ENCODE data around the gene FANK1.

The FANK1 gene

GRCh38 chr10:126015413-126015812 is 119.0 kb downstream of the FANK1 start:
- no peak for TF ChIP-seq CTCF (IDR thresholded peaks at IDR 0.05; ENCODE audit: insufficient read depth, missing control alignments)
- DNase-seq (ENCODE audit: insufficient read length, low spot score) (no peak), FAIRE-seq (no peak)

- no peak for TF ChIP-seq CTCF (IDR thresholded peaks at IDR 0.05; ENCODE audit: insufficient read depth, missing control alignments)
- DNase-seq (ENCODE audit: insufficient read length, low spot score) (no peak), FAIRE-seq (no peak)
These were observed 119.9 kb downstream of the FANK1 start for GRCh38 chr10:126016156-126016805.

GRCh38 chr10:126016882-126017281 is 120.5 kb downstream of the FANK1 start:
- FAIRE-seq (no peak), DNase-seq (ENCODE audit: insufficient read length, low spot score) (no peak)
- TF ChIP-seq CTCF (IDR thresholded peaks at IDR 0.05; ENCODE audit: insufficient read depth, missing control alignments), result no peak

- no peak for FAIRE-seq
- TF ChIP-seq CTCF (IDR thresholded peaks at IDR 0.05; ENCODE audit: insufficient read depth, missing control alignments), result no peak
- DNase-seq (ENCODE audit: insufficient read length, low spot score), result no peak
These were observed 121.7 kb downstream of the FANK1 start for GRCh38 chr10:126017961-126018560.

GRCh38 chr10:126021833-126022500 is 125.6 kb downstream of the FANK1 start:
- DNase-seq (ENCODE audit: insufficient read length, low spot score) (no peak), FAIRE-seq (no peak)
- no peak for TF ChIP-seq CTCF (IDR thresholded peaks at IDR 0.05; ENCODE audit: insufficient read depth, missing control alignments)

- FAIRE-seq (no peak), DNase-seq (ENCODE audit: insufficient read length, low spot score) (no peak)
- TF ChIP-seq CTCF (IDR thresholded peaks at IDR 0.05; ENCODE audit: insufficient read depth, missing control alignments), result no peak
These were observed 126.5 kb downstream of the FANK1 start for GRCh38 chr10:126022841-126023240.

GRCh38 chr10:126027692-126028091 is 131.3 kb downstream of the FANK1 start:
- FAIRE-seq (no peak), DNase-seq (ENCODE audit: insufficient read length, low spot score) (no peak)
- no peak for TF ChIP-seq CTCF (IDR thresholded peaks at IDR 0.05; ENCODE audit: insufficient read depth, missing control alignments)
